ENCODE measurements around the gene CNTF. TPM values are rescaled to one million over a fixed set of nuclear protein-coding genes. Genes with fewer than 3 reads are reported as not detected.

CNTF gene
- total RNA-seq, 1 donor from 2014 or later: 3.9 TPM

GRCh38 chr11:58615559-58615958, 6.9 kb upstream of the CNTF start:
- no peak for TF ChIP-seq CTCF (IDR thresholded peaks at IDR 0.05)
- ChIA-PET CTCF (interaction anchor here (1.2 kb wide), 1 partner anchor 14 kb away, joined by 3 read pairs; no protein-coding TSS in a partner anchor), POLR2A (no interaction called here)
- peaks cover 3% of the 10 kb centered on the region for H3K4me1 Mint-ChIP-seq
- no peak for DNase-seq
- no peak for ATAC-seq (ENCODE audit: low read depth)
- H3K27me3 Mint-ChIP-seq: no peaks in the 10 kb centered on the region
- no peak overlapping the region for H3K27ac Mint-ChIP-seq
- H3K4me3 Mint-ChIP-seq: no peak overlapping the region
- H3K36me3 Mint-ChIP-seq (ENCODE audit: low read depth): peaks cover 90% of the 10 kb centered on the region
- H3K9me3 Mint-ChIP-seq: no peaks in the 10 kb centered on the region
- intact Hi-C loops (cut with micrococcal nuclease): no loop called here

- no peaks in the 10 kb centered on the region for H3K9me3 Mint-ChIP-seq
- TF ChIP-seq CTCF (IDR thresholded peaks at IDR 0.05): no peak
- no peaks in the 10 kb centered on the region for H3K27me3 Mint-ChIP-seq
- no peak overlapping the region for H3K4me3 Mint-ChIP-seq
- H3K27ac Mint-ChIP-seq: no peak overlapping the region
- ChIA-PET CTCF (interaction anchor here (1.2 kb wide), 1 partner anchor 50 kb away, joined by 3 read pairs; no protein-coding TSS in a partner anchor), POLR2A (no interaction called here)
- intact Hi-C loops (cut with micrococcal nuclease): no loop called here
- peaks cover 3% of the 10 kb centered on the region for H3K4me1 Mint-ChIP-seq
- DNase-seq (no peak), ATAC-seq (ENCODE audit: low read depth) (no peak)
- peaks cover 83% of the 10 kb centered on the region for H3K36me3 Mint-ChIP-seq (ENCODE audit: low read depth)
Measured at GRCh38 chr11:58616594-58616993, 5.9 kb upstream of the CNTF start.

GRCh38 chr11:58617976-58618557, 4.4 kb upstream of the CNTF start:
- Mint-ChIP-seq H3K4me1 (peaks cover 3% of the 10 kb centered on the region), H3K4me3 (no peak overlapping the region), H3K36me3 (ENCODE audit: low read depth) (peaks cover 82% of the 10 kb centered on the region), H3K27me3 (no peaks in the 10 kb centered on the region), H3K9me3 (no peaks in the 10 kb centered on the region), H3K27ac (no peak overlapping the region)
- POLR2A ChIA-PET: interaction anchor here (1.4 kb wide), 1 partner anchor 45 kb away, joined by 7 read pairs; no protein-coding TSS in a partner anchor
- TF ChIP-seq CTCF (IDR thresholded peaks at IDR 0.05): no peak
- ATAC-seq (ENCODE audit: low read depth): no peak
- intact Hi-C loops (cut with micrococcal nuclease): loop anchor here (2.0 kb wide), 1 partner anchor 49 kb away; no protein-coding TSS in a partner anchor
- CTCF ChIA-PET: interaction anchor here (0.8 to 1.2 kb wide), 3 partner anchors 41 to 51 kb away, joined by 3 to 5 read pairs (median 4); no protein-coding TSS in a partner anchor
- DNase-seq: no peak

- no peak overlapping the region for H3K27ac Mint-ChIP-seq
- no peak overlapping the region for H3K4me3 Mint-ChIP-seq
- intact Hi-C loops (cut with micrococcal nuclease): no loop called here
- H3K27me3 Mint-ChIP-seq: no peaks in the 10 kb centered on the region
- H3K4me1 Mint-ChIP-seq: peaks cover 8% of the 10 kb centered on the region
- ChIA-PET POLR2A (no interaction called here), CTCF (interaction anchor here (0.8 to 1.7 kb wide), 2 partner anchors 54 to 514 kb away, joined by 3 to 6 read pairs; no protein-coding TSS in a partner anchor)
- no peaks in the 10 kb centered on the region for H3K9me3 Mint-ChIP-seq
- TF ChIP-seq CTCF (IDR thresholded peaks at IDR 0.05): no peak
- ATAC-seq (ENCODE audit: low read depth): no peak
- peaks cover 73% of the 10 kb centered on the region for H3K36me3 Mint-ChIP-seq (ENCODE audit: low read depth)
- DNase-seq: no peak
Measured at GRCh38 chr11:58621586-58622262, 741 bp upstream of the CNTF start.

GRCh38 chr11:58625086-58625485, 2.6 kb downstream of the CNTF start:
- no peak for ATAC-seq (ENCODE audit: low read depth)
- Mint-ChIP-seq H3K9me3 (no peaks in the 10 kb centered on the region), H3K27ac (no peak overlapping the region), H3K4me3 (no peak overlapping the region), H3K27me3 (no peaks in the 10 kb centered on the region), H3K36me3 (ENCODE audit: low read depth) (peaks cover 44% of the 10 kb centered on the region), H3K4me1 (peaks cover 22% of the 10 kb centered on the region)
- TF ChIP-seq CTCF (IDR thresholded peaks at IDR 0.05): no peak
- ChIA-PET CTCF (no interaction called here), POLR2A (no interaction called here)
- DNase-seq: no peak
- intact Hi-C loops (cut with micrococcal nuclease): no loop called here

All from activated B cell treated with CpG ODN at 0.5 μM for 24 hours (primary cell).